ENCODE results near the gene PFN3. TPM values are rescaled to one million over a fixed set of nuclear protein-coding genes. Genes with fewer than 3 reads are reported as not detected.
"Not testable (repeated sequence)": the region's sequence is repeated elsewhere in the genome, so short reads cannot be mapped to it uniquely, and the experiment has no call there.

PFN3 gene
- total RNA-seq, 1 experiment from 2014 or later: 0.48 TPM

GRCh38 chr5:177423671-177424070, 23.2 kb upstream of the PFN3 start (continued):
- TF ChIP-seq, protein P1, sequence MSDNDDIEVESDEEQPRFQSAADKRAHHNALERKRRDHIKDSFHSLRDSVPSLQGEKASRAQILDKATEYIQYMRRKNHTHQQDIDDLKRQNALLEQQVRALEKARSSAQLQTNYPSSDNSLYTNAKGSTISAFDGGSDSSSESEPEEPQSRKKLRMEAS (CRISPR knock-in tag; IDR thresholded peaks at IDR 0.05): no peak

DNA sequence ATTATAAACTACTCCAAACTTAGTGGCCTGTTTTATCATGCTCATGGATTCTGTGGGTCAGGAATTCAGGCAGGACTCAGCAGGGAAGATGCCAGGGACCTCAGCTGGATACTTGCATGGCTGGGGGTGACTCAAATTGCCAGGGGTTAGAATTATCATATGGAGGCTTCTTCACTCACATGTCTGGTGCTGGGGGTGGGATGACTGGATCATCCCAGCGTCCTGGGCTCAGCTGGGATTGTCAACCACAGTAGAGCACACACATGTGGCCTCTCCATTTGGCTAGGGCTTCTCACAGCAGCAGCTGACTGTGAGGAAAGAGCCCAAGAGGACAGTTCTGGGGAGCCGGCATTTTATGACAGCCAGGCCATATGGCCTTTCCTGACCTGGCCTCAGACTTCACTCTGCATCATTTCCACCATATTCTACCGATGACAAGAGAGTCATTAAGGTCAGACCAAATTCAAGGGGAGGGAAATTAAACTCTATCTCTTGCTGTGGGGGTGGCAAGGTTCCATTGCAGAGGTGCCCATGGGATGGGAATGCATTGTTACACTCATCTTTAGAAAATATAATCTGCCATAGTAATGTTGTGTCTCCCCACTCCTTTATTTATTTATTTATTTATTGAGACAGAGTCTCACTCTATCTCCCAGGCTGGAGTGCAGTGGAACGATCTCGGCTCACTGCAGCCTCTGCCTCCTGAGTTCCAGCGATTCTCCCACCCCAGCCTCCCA, 20.8 kb upstream of the PFN3 start:
- ChIA-PET CTCF (interaction anchor here (1.4 to 3.0 kb wide), 2 partner anchors 31 to 50 kb away, joined by 5 to 10 read pairs; no protein-coding TSS in a partner anchor), POLR2A (no interaction called here)
- Mint-ChIP-seq H3K4me3 (no peak overlapping the region), H3K4me1 (peaks cover 5% of the 10 kb centered on the region), H3K27me3 (ENCODE audit: low read depth) (peaks cover 13% of the 10 kb centered on the region), H3K27ac (no peak overlapping the region), H3K36me3 (no peaks in the 10 kb centered on the region), H3K9me3 (no peaks in the 10 kb centered on the region)
- ATAC-seq: no peak
- no peak for DNase-seq (ENCODE audit: low spot score)
- TF ChIP-seq ZNF317 (CRISPR knock-in tag; IDR thresholded peaks at IDR 0.05; ENCODE audit: borderline replicate concordance, low read depth) (no peak), MXD4 (CRISPR knock-in tag; IDR thresholded peaks at IDR 0.05; ENCODE audit: borderline replicate concordance) (no peak), ZNF263 (CRISPR knock-in tag; IDR thresholded peaks at IDR 0.05; ENCODE audit: low read depth) (no peak), IRF1 (CRISPR knock-in tag; IDR thresholded peaks at IDR 0.05) (no peak), CREM (CRISPR knock-in tag; IDR thresholded peaks at IDR 0.05) (no peak)
- TF ChIP-seq, protein P2, sequence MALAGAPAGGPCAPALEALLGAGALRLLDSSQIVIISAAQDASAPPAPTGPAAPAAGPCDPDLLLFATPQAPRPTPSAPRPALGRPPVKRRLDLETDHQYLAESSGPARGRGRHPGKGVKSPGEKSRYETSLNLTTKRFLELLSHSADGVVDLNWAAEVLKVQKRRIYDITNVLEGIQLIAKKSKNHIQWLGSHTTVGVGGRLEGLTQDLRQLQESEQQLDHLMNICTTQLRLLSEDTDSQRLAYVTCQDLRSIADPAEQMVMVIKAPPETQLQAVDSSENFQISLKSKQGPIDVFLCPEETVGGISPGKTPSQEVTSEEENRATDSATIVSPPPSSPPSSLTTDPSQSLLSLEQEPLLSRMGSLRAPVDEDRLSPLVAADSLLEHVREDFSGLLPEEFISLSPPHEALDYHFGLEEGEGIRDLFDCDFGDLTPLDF (CRISPR knock-in tag; IDR thresholded peaks at IDR 0.05): no peak

DNA sequence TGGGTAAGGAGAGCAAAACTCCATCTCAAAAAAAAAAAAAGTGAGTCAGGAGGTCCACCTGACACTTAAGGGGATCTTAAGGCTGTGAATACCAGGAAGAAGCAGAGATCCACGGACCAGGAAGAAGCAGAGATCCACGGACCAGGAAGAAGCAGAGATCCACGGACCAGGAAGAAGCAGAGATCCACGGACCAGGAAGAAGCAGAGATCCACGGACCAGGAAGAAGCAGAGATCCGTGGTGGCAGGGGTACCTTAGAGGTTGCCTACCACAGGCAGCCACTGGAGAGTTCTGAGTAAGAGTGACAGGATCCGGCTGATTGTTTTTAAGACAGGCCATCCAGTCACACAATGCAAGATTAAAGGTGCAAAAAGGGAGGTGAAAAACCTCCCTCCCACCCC, 20.0 kb upstream of the PFN3 start:
- H3K36me3 Mint-ChIP-seq; POLR2A ChIA-PET; H3K27ac Mint-ChIP-seq; DNase-seq (ENCODE audit: low spot score); H3K4me1 Mint-ChIP-seq; H3K9me3 Mint-ChIP-seq; ATAC-seq; H3K4me3 Mint-ChIP-seq: not testable (repeated sequence)
- CTCF ChIA-PET: interaction anchor here (0.6 to 3.0 kb wide), 4 partner anchors 30 to 155 kb away, joined by 3 to 10 read pairs (median 4); no protein-coding TSS in a partner anchor
- peaks cover 13% of the 10 kb centered on the region for H3K27me3 Mint-ChIP-seq (ENCODE audit: low read depth)

GRCh38 chr5:177419046-177419445, 18.6 kb upstream of the PFN3 start:
- ChIA-PET POLR2A (interaction anchor here (0.7 kb wide), 1 partner anchor 16 kb away, joined by 3 read pairs; no protein-coding TSS in a partner anchor), CTCF (interaction anchor here (1.2 to 1.9 kb wide), 4 partner anchors 28 to 101 kb away, joined by 3 to 5 read pairs (median 4); no protein-coding TSS in a partner anchor)
- no peak overlapping the region for H3K27ac Mint-ChIP-seq
- H3K4me3 Mint-ChIP-seq: no peak overlapping the region
- H3K4me1 Mint-ChIP-seq: no peaks in the 10 kb centered on the region
- H3K27me3 Mint-ChIP-seq (ENCODE audit: low read depth): peaks cover 19% of the 10 kb centered on the region
- TF ChIP-seq JAZF1 (CRISPR knock-in tag; IDR thresholded peaks at IDR 0.05) (no peak), CBFB (CRISPR knock-in tag; IDR thresholded peaks at IDR 0.05; ENCODE audit: low read depth) (no peak), ZNF138 (CRISPR knock-in tag; conservative IDR thresholded peaks at IDR 0.05) (no peak), ATF3 (CRISPR knock-in tag; conservative IDR thresholded peaks at IDR 0.05) (no peak), ERG (CRISPR knock-in tag; IDR thresholded peaks at IDR 0.05) (no peak), GRHL2 (CRISPR knock-in tag; IDR thresholded peaks at IDR 0.05; ENCODE audit: insufficient replicate concordance, severe bottlenecking) (no peak), IRF1 (CRISPR knock-in tag; IDR thresholded peaks at IDR 0.05) (no peak), FOXJ3 (CRISPR knock-in tag; IDR thresholded peaks at IDR 0.05; ENCODE audit: borderline replicate concordance) (no peak), FOXP4 (CRISPR knock-in tag; IDR thresholded peaks at IDR 0.05) (no peak)
- TF ChIP-seq, protein P3, sequence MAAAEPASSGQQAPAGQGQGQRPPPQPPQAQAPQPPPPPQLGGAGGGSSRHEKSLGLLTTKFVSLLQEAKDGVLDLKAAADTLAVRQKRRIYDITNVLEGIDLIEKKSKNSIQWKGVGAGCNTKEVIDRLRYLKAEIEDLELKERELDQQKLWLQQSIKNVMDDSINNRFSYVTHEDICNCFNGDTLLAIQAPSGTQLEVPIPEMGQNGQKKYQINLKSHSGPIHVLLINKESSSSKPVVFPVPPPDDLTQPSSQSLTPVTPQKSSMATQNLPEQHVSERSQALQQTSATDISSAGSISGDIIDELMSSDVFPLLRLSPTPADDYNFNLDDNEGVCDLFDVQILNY (CRISPR knock-in tag; IDR thresholded peaks at IDR 0.05): no peak
- ATAC-seq (no peak), DNase-seq (ENCODE audit: low spot score) (no peak)
- H3K36me3 Mint-ChIP-seq: no peaks in the 10 kb centered on the region
- H3K9me3 Mint-ChIP-seq: no peaks in the 10 kb centered on the region

DNA sequence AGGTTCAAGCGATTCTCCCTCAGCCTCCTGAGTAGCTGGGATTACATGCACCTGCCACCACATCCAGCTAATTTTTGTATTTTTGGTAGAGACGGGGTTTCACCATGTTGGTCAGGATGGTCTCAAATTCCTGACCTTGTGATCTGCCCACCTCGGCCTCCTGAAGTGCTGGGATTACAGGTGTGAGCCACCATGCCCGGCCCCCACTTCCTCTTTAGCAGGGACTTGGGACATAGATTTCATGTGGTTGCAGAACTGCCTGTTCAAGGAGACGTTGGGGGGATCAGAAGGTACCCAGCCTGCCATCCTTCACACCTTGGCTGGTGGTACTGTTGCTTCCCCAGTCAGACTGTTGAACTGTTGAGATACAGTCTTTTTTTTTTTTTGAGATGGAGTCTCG, 16.6 kb upstream of the PFN3 start:
- H3K27ac Mint-ChIP-seq; H3K4me1 Mint-ChIP-seq; ATAC-seq; H3K4me3 Mint-ChIP-seq; DNase-seq (ENCODE audit: low spot score); H3K36me3 Mint-ChIP-seq; POLR2A ChIA-PET; H3K9me3 Mint-ChIP-seq: not testable (repeated sequence)
- H3K27me3 Mint-ChIP-seq (ENCODE audit: low read depth): peaks cover 37% of the 10 kb centered on the region
- CTCF ChIA-PET: interaction anchor here (0.8 to 3.7 kb wide), 5 partner anchors 14 to 107 kb away, joined by 3 to 32 read pairs (median 5); no protein-coding TSS in a partner anchor
